GM18511 (cell line): ENCODE data around the gene TEKT2.

Experiments
- ATAC-seq: cut with Tn5 transposase; IDR thresholded peaks from one replicate; pipeline ENCODE4 v1.9.1; 2021; ENCODE audit warnings: mild to moderate bottlenecking, moderate library complexity; ENCODE audit not compliant: unreplicated experiment

Gene TEKT2

DNA sequence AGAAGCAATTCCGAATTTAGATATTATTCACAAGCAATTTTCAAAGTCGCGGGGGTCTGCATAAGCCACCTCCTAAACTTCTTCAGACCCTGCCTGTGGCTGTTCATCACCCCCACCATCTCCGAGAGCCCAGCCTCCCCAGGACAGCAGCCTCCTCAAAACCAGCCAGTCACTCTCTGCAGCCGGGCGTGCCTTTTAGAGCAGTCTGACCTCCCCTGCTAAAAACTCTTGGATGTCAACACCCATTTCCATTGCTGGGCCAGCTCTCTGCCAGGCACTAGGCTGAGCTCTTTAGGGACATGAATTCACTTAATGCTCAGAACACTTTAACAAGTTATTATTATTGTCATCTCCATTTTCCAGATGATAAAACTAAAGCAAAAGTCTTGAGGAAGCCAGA lies 16.5 kb downstream of the TEKT2 start:
- no peak for ATAC-seq

DNA sequence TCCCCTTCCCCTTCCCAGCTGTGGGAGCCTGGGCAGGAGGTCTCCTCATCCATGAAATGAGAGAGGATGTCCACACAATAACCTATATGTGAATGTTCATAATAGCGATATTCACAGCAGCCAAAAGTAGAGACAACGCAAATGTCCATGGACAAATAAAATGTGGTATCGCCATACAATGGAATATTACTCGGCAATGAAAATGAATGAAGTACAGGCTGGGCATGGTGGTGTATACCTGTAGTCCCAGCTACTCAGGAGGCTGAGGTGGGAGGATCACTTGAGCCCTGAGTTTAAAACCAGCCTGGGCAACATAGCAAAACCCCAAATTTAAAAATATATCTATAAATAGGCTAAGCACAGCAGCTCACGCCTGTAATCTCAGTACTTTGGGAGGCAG lies 17.7 kb downstream of the TEKT2 start:
- no peak for ATAC-seq

GRCh38 chr1:36106269-36106668 lies 22.4 kb downstream of the TEKT2 start:
- no peak for ATAC-seq

DNA sequence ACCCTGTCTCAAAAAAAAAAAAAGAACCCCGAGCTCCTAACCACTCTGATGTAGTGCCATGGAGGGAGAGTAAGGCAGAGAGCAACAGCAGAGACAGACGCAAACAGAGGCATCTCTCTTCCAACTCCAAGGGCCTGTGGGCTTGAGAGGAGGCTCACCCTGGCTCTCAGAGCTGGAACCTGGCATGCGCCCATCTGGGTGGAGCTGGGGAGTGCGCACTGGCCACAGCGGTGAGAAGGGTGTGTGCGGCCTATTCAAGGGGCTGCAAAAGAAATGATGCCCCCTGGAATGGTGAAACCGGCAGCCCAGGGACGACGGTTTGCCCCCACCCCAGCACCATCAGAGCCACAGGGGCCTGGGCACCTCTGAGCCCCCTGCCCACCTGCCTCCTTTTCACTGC lies 23.5 kb downstream of the TEKT2 start:
- ATAC-seq: no peak

GRCh38 chr1:36108314-36108713 lies 24.4 kb downstream of the TEKT2 start:
- no peak for ATAC-seq

- ATAC-seq: no peak
These were observed 25.3 kb downstream of the TEKT2 start for GRCh38 chr1:36109041-36109679.

- no peak for ATAC-seq
These were observed 27.3 kb downstream of the TEKT2 start for GRCh38 chr1:36111151-36111550.

DNA sequence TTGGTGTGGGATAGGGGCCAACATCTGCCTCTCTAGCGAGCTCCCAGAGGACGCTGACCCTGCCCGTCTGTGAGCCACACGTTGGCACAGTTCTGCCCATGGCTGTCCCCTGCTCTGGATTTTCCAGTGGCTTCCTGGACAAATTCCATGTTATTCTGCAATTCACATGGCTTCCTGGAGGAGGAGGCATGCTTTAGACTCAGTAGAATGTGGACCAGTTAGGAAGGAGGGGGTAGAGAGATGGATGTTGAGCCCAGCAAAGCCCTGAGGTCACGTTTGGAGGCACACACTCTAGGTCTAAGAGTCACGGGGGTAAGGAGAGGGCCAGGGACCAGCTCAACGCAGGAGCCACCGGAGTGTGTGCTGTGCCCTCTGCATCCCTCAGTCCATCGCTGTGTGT lies 28.9 kb downstream of the TEKT2 start:
- ATAC-seq: no peak

DNA sequence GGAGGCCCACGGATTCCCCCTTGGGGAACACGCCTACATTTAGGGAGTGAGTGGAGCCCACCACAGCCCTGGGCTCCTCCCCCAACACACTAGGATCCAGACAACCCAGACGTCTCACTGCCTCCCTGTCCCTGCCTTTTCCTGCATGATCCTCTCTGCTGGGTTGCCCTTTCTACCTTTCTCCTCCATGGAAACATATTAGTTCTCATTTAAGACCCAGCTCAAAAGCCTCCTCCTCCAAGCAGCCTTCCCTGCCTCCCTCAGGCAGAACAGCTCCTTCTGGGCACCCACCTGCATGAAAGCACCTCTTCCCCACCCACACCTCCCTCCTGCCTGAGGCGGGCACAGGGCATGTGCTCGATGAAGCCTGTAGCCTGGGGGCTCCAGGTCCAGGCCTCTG lies 30.5 kb downstream of the TEKT2 start:
- ATAC-seq: no peak

- ATAC-seq: no peak
These were observed 31.3 kb downstream of the TEKT2 start for GRCh38 chr1:36115200-36115669.

GRCh38 chr1:36115931-36116330 lies 32.0 kb downstream of the TEKT2 start:
- ATAC-seq: no peak

- no peak for ATAC-seq
These were observed 33.0 kb downstream of the TEKT2 start for GRCh38 chr1:36116901-36117300.

DNA sequence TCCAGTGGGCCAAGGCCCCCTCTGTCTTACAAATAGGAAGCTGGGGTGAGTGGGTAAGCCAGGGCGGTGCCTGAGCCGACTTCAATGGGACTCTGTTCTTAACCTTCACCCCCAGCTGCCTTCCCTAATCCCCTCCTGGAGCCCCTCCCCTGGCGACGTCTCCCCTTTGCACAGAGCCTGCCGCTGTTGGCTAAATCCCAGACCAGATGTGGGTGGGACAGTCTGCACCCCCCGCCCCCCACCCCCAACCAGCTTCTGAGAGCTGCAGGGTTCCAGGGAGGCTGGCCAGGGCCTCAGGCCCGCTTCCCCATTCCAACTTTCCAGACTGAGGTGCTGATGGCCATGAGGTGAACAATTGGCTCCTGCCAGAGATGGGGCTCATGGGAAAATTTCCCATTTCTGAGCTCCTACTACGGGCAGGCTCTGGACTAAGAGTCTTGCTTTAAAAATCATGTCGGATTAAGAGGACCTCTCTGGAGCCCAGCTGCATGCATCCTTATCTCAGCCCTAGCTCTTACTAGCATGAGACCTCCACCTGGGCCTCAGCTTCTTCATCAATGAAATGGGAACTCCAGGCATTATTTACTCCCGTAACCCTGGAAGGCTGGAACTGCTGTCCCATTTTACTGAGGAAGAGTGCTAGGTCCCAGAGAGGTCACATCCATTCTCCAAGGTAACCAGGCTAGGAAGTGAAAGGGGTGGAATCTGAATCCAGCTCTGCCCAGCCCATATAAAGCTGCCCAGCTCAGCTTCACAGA lies 34.7 kb downstream of the TEKT2 start:
- no peak for ATAC-seq

DNA sequence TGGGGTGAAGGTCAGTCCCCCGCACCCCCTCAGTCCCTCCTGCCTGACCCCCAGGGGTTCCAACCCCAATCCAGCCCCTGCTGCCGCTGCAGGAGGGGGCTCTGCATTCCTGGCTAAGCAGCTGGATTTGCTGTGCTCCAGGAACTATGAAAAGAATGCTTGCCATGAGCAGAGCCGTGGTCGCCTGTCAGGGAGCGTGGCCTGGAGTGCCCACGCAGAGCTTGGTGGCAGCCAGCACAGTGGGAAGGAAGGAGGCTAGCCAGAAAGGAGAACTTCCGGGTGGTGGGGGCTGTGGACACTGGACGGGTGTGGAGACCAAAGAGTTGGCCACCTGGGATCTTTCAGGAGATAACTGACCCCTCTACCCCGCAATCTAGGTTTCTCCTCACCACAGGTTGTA lies 35.6 kb downstream of the TEKT2 start:
- ATAC-seq: no peak

- ATAC-seq: no peak
These were observed 38.5 kb downstream of the TEKT2 start for GRCh38 chr1:36122062-36123030.

DNA sequence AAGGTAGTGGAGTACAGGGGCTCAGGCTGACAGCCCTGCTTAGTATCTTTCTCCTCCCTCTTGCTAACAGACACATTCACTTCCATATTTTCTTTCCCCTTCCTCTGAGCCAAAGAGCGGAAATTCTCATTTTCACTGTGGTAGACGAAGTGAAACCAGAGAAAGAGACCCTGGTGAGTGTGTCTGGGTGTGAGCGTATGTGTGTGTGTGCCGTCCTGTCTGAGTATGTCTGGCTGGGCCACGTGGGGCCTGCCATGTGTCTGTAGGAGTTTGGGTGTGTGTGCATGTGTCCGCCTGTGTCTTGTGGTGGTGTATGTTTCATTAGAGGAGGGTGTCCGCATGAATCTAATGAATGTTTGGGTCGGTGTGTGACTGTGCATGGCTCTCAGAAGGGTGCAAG lies 39.5 kb downstream of the TEKT2 start:
- ATAC-seq: no peak

GRCh38 chr1:36124404-36125128 lies 40.7 kb downstream of the TEKT2 start:
- ATAC-seq: no peak

DNA sequence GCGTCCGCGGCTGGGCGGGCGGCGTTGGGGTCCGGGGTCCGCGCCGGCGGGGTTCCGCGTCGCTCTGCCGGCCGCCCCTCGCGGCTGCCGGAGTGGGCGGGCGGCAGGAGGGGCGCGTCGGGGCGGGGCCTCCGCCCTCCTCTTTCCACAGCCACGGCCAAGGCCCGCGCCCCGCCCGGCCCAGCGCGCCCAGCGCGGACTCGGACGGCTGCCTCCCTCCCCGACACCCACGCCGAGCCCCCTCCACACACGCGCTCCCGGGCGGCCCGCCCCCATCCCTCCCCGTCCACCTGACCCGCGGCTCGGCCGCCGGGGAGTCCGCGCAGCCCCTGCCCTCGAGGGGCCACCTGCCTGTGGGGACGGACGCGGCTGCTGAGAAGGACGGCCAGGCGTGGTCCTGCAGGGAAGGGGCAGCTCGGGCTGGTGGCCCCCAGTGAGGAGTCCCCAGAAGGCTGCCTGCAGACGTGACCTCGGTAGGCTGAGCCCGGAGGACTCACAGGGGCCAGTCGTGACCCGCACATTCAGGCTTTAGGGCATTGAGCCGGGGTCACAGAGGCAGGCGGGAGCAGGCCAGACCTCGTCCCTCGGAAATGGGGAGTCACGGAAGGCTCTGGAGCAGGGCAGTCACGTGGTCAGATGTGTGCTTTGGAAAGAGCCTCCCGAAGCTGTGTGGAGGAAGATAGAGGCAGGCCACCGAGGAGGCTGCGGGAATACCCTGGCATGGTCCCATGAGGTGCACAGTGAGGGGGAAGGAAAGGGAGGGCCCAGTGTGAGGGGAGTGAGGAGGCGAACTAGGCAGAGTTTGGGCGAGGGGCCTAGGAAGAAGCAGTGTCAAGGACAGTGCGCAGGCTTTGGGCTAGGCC lies 41.5 kb downstream of the TEKT2 start, which contains the start of gene COL8A2:
TSS of gene COL8A2 (minus strand) at position 94 of the 863 bp plus-strand sequence. CDS start 24,980 bp downstream, outside the sequence.
- no peak for ATAC-seq

DNA sequence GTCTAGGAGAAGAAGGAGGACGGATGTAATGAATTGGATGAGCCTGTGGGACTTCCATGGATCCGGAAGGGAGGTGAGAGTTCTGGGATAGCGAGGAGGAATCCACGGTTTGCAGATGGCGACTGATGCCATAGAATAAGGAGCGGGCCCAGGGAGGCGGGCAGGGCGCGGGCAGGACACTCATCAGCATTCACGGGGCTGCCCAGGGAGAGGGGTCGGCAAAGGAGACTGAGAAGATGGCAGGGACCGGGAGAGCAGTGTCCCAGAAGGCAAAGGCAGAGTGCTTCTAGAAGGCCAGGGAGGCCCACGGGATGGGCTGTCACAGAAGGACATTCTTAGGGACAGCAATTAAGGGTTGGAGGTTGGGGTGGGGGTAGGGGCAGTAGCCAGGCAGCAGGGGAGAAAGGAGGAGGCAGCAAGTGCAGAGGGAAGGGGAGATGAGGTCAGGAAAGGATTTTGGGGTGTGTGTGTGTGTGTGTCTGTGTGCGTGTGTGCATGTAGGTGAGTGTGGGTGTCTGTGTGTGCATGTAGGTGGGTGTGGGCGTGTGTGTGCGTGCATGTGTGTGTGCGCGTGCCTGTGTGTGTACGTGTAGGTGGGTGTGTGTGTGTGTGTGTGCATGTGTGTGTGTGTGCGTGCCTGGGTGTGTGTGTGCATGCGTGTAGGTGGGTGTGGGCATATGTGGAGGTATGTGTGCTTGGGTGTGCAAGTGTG lies 42.3 kb downstream of the TEKT2 start:
- ATAC-seq: no peak
